H1 (cell line): ENCODE data around the gene NADK2. TPM values are rescaled to one million over a fixed set of nuclear protein-coding genes. Genes with fewer than 3 reads are reported as not detected.

Experiments
- CTCF ChIA-PET: fragments of 300-600 bp; sonication (Branson Sonifier 250); formaldehyde crosslinking; loops from one replicate; lab custom pipeline; 2021; ENCODE audit not compliant: partially characterized antibody; lab: Charles Lee
- POLR2A ChIA-PET: fragments of 300-600 bp; sonication (Branson Sonifier 250); formaldehyde crosslinking; loops from one replicate; lab custom pipeline; 2021; ENCODE audit warnings: inconsistent platforms; ENCODE audit not compliant: partially characterized antibody; lab: Charles Lee
- DNase-seq, 2 experiments: peaks; one replicate each; pipeline versions ENCODE4 v3.0.0 to v3.0.0-alpha.2; 2010 to 2022; ENCODE audit warnings: low spot score in 2 of 2, low read depth in 1 of 2, mixed read lengths in 1 of 2
- FAIRE-seq: peaks from 2 replicates; lab custom pipeline; 2011; peaks lifted over from hg19 to GRCh38; lab: Jason Lieb, UNC
- H2AFZ ChIP-seq: 2 replicates; pipeline ENCODE4 v1.8.1; 2012; ENCODE audit warnings: low read length, inconsistent platforms
- H2AK5ac ChIP-seq: 2 replicates; pipeline ENCODE4 v1.6.1; 2013; ENCODE audit warnings: low read depth, low read length
- H2BK120ac ChIP-seq: replicated peaks from 2 replicates; pipeline ENCODE3; 2013; ENCODE audit warnings: low read depth, low read length, inconsistent platforms
- H2BK12ac ChIP-seq: 2 replicates; pipeline ENCODE4 v1.6.1; 2013; ENCODE audit warnings: low read depth, low read length
- H2BK15ac ChIP-seq: 2 replicates; pipeline ENCODE4 v1.6.1; 2013; ENCODE audit warnings: low read length
- H2BK20ac ChIP-seq: 2 replicates; pipeline ENCODE4 v1.6.1; 2013; ENCODE audit warnings: low read length
- H2BK5ac ChIP-seq: 2 replicates; pipeline ENCODE4 v1.6.1; 2013; ENCODE audit warnings: low read depth, low read length
- H3K14ac ChIP-seq: 2 replicates; pipeline ENCODE4 v1.6.1; 2013; ENCODE audit warnings: inconsistent platforms; ENCODE audit not compliant: insufficient read length
- H3K18ac ChIP-seq: 2 replicates; pipeline ENCODE4 v1.6.1; 2013; ENCODE audit warnings: low read length; ENCODE audit errors: extremely low read depth
- H3K23ac ChIP-seq: 2 replicates; pipeline ENCODE4 v1.6.1; 2013; ENCODE audit warnings: inconsistent platforms; ENCODE audit not compliant: insufficient read length
- H3K23me2 ChIP-seq: 2 replicates; pipeline ENCODE4 v1.6.1; 2013; ENCODE audit warnings: low read depth, low read length
- H3K27ac ChIP-seq: 2 replicates; pipeline ENCODE4 v1.6.1; 2011; ENCODE audit warnings: low read depth, low read length, inconsistent platforms
- H3K27me3 ChIP-seq, 4 experiments: replicated peaks in 1 of 4; 1 replicate in 1 of 4; 2 replicates in 3 of 4; pipeline versions ENCODE4 v1.6.1 to v1.8.1; 2011 to 2013; ENCODE audit warnings: low read length in 3 of 4, mild to moderate bottlenecking in 3 of 4, inconsistent platforms in 2 of 4, mixed read lengths in 2 of 4, moderate library complexity in 1 of 4; ENCODE audit not compliant: control insufficient read depth in 3 of 4, insufficient read depth in 3 of 4; ENCODE audit errors: extremely low read depth in 1 of 4
- H3K36me3 ChIP-seq, 4 experiments: 2 replicates each; pipeline versions ENCODE4 v1.6.1 to v1.8.1; 2011 to 2013; ENCODE audit warnings: mild to moderate bottlenecking in 4 of 4, low read length in 3 of 4, moderate library complexity in 2 of 4, control low read depth in 1 of 4, inconsistent platforms in 1 of 4; ENCODE audit not compliant: insufficient read depth in 4 of 4, control insufficient read depth in 2 of 4
- H3K4ac ChIP-seq: replicated peaks from 2 replicates; pipeline ENCODE3; 2013; ENCODE audit warnings: low read length, low read depth, mixed read lengths, inconsistent platforms; ENCODE audit not compliant: insufficient read length
- H3K4me1 ChIP-seq, 4 experiments: replicated peaks in 1 of 4; 1 replicate in 1 of 4; 2 replicates in 3 of 4; pipeline versions ENCODE4 v1.6.1 to v1.8.1; 2011 to 2013; ENCODE audit warnings: low read length in 3 of 4, inconsistent platforms in 2 of 4, mixed read lengths in 1 of 4; ENCODE audit not compliant: insufficient read depth in 4 of 4, control insufficient read depth in 3 of 4
- H3K4me2 ChIP-seq, 2 experiments: 2 replicates each; pipeline versions ENCODE4 v1.6.1 to v1.8.1; 2011 to 2013; ENCODE audit warnings: low read depth in 2 of 2, low read length in 2 of 2, control low read depth in 1 of 2, inconsistent platforms in 1 of 2, mild to moderate bottlenecking in 1 of 2; ENCODE audit not compliant: insufficient read depth in 1 of 2
- H3K4me3 ChIP-seq, 4 experiments: fragments of 200-600, 300-600 bp in 1 of 4; sonication (generic), shearing (Covaris generic), sonication (Bioruptor Twin) in 1 of 4; 2 replicates each; pipeline versions ENCODE4 v1.5.1 to v1.8.1; 2011 to 2016; ENCODE audit warnings: low read length in 4 of 4, low read depth in 3 of 4, control low read depth in 2 of 4, inconsistent platforms in 2 of 4, mild to moderate bottlenecking in 2 of 4, mixed read lengths in 1 of 4, moderate library complexity in 1 of 4; ENCODE audit not compliant: insufficient read depth in 2 of 4; ENCODE audit errors: extremely low read depth in 1 of 4
- H3K56ac ChIP-seq: replicated peaks from 2 replicates; pipeline ENCODE3; 2013; ENCODE audit warnings: low read depth, mild to moderate bottlenecking, mixed read lengths, low read length, inconsistent platforms; ENCODE audit not compliant: insufficient read length
- H3K79me1 ChIP-seq: 2 replicates; pipeline ENCODE4 v1.6.1; 2013; ENCODE audit warnings: low read depth, low read length, control low read depth
- H3K79me2 ChIP-seq, 2 experiments: 2 replicates each; pipeline versions ENCODE4 v1.6.1 to v1.8.1; 2012 to 2013; ENCODE audit warnings: low read length in 2 of 2, mild to moderate bottlenecking in 2 of 2, inconsistent platforms in 1 of 2; ENCODE audit not compliant: insufficient read depth in 2 of 2, control insufficient read depth in 1 of 2
- H3K9ac ChIP-seq, 4 experiments: replicated peaks in 1 of 4; 1 replicate in 1 of 4; 2 replicates in 3 of 4; pipeline versions ENCODE4 v1.6.1 to v1.8.1; 2011 to 2013; ENCODE audit warnings: low read depth in 3 of 4, low read length in 3 of 4, control low read depth in 2 of 4, mild to moderate bottlenecking in 2 of 4, moderate library complexity in 2 of 4, inconsistent platforms in 1 of 4; ENCODE audit errors: extremely low read depth in 1 of 4
- H3K9me3 ChIP-seq, 2 experiments: 2 replicates each; pipeline versions ENCODE4 v1.6.1 to v1.8.1; 2012 to 2013; ENCODE audit warnings: mild to moderate bottlenecking in 2 of 2, moderate library complexity in 2 of 2, control low read depth in 1 of 2, inconsistent platforms in 1 of 2, low read depth in 1 of 2, low read length in 1 of 2, mixed read lengths in 1 of 2; ENCODE audit not compliant: insufficient read depth in 2 of 2
- H4K20me1 ChIP-seq, 2 experiments: replicated peaks in 1 of 2; 2 replicates each; pipeline versions ENCODE3 to v1.8.1; 2011 to 2013; ENCODE audit warnings: inconsistent platforms in 2 of 2, low read length in 2 of 2, mild to moderate bottlenecking in 1 of 2; ENCODE audit not compliant: insufficient read depth in 2 of 2, control insufficient read depth in 1 of 2
- H4K5ac ChIP-seq: 2 replicates; pipeline ENCODE4 v1.6.1; 2013; ENCODE audit warnings: low read length, low read depth, mixed read lengths, inconsistent platforms; ENCODE audit not compliant: insufficient read length
- H4K8ac ChIP-seq: 2 replicates; pipeline ENCODE4 v1.8.0; 2013; ENCODE audit warnings: mild to moderate bottlenecking, moderate library complexity, low read length, inconsistent platforms; ENCODE audit not compliant: insufficient read depth; ENCODE audit errors: extremely low read depth
- H4K91ac ChIP-seq: replicated peaks from 2 replicates; pipeline ENCODE3; 2013; ENCODE audit warnings: low read length, mixed read lengths, inconsistent platforms; ENCODE audit not compliant: insufficient read length
- ATF3 ChIP-seq: IDR thresholded peaks from 2 replicates; pipeline ENCODE4 v1.6.1; 2011; ENCODE audit warnings: low read depth, mild to moderate bottlenecking, low read length; ENCODE audit not compliant: insufficient read depth
- CBX8 ChIP-seq: fragments of 300-800, 300-1000 bp; sonication (generic); IDR thresholded peaks from 2 replicates; pipeline ENCODE4 v1.7.1; 2016; ENCODE audit warnings: low read depth, low read length, borderline replicate concordance
- CHD2 ChIP-seq: IDR thresholded peaks from 2 replicates; pipeline ENCODE4 v1.6.1; 2012; ENCODE audit warnings: low read length, improper control_type of control experiment
- E2F6 ChIP-seq: IDR thresholded peaks from 2 replicates; pipeline ENCODE4 v1.6.1; 2012; ENCODE audit warnings: inconsistent platforms
- EGR1 ChIP-seq: IDR thresholded peaks from 2 replicates; pipeline ENCODE4 v1.6.1; 2011; ENCODE audit warnings: low read depth, low read length, borderline replicate concordance
- EP300 ChIP-seq, 2 experiments: IDR thresholded peaks; 1 replicate in 1 of 2; 2 replicates in 1 of 2; pipeline ENCODE4 v1.6.1; 2011 to 2012; ENCODE audit warnings: low read depth in 2 of 2, low read length in 2 of 2, mild to moderate bottlenecking in 2 of 2, borderline replicate concordance in 1 of 2, inconsistent platforms in 1 of 2, moderate library complexity in 1 of 2
- HDAC2 ChIP-seq, 2 experiments: fragments of 300-600 bp in 1 of 2; sonication (generic) in 1 of 2; IDR thresholded peaks; 2 replicates each; pipeline ENCODE4 v1.6.1; 2011 to 2012; ENCODE audit warnings: low read depth in 2 of 2, low read length in 2 of 2, mild to moderate bottlenecking in 2 of 2, moderate library complexity in 2 of 2, borderline replicate concordance in 1 of 2, inconsistent platforms in 1 of 2
- HDAC6 ChIP-seq: IDR thresholded peaks from one replicate; pipeline ENCODE4 v1.7.1; 2012; ENCODE audit warnings: low read depth, mild to moderate bottlenecking, inconsistent platforms, low read length, moderate library complexity
- JUN ChIP-seq: IDR thresholded peaks from 2 replicates; pipeline ENCODE4 v1.6.1; 2011; ENCODE audit warnings: low read depth, mild to moderate bottlenecking, improper control_type of control experiment, low read length
- JUND ChIP-seq: IDR thresholded peaks from 2 replicates; pipeline ENCODE4 v1.6.1; 2011; ENCODE audit warnings: mild to moderate bottlenecking, improper control_type of control experiment, low read length
- KDM4A ChIP-seq: IDR thresholded peaks from one replicate; pipeline ENCODE4 v1.7.1; 2012; ENCODE audit warnings: low read depth, mild to moderate bottlenecking, moderate library complexity, low read length, inconsistent platforms; ENCODE audit not compliant: severe bottlenecking
- POU5F1 ChIP-seq: IDR thresholded peaks from 2 replicates; pipeline ENCODE4 v1.6.1; 2011; ENCODE audit warnings: low read depth, mild to moderate bottlenecking, low read length, moderate library complexity
- SIX5 ChIP-seq: IDR thresholded peaks from 2 replicates; pipeline ENCODE4 v1.6.1; 2011; ENCODE audit warnings: mild to moderate bottlenecking, low read depth, low read length
- WGBS, 2 experiments: shearing (Covaris generic) in 1 of 2; methylation state at CpG; one replicate each; pipeline versions ENCODE4 v1.1.6 to v1.1.7; 2013 to 2015; ENCODE audit warnings: low lambda C conversion rate in 2 of 2, mixed read lengths in 2 of 2, inconsistent platforms in 1 of 2, low coverage in 1 of 2, missing lambda C conversion rate in 1 of 2; ENCODE audit not compliant: insufficient replicate concordance in 2 of 2, insufficient coverage in 1 of 2, insufficient read length in 1 of 2; ENCODE audit errors: extremely low coverage in 1 of 2, missing lambda C conversion rate in 1 of 2; 5-methylcytosine and 5-hydroxymethylcytosine counted together
- polyA plus RNA-seq, 7 experiments: library from polyadenylated mRNA; depleted of rRNA in 3 of 7; stranded (reverse) in 5 of 7; unstranded in 2 of 7; fragments of >200 nt in 5 of 7; fragments of 200-250 nt in 2 of 7; gene quantifications; 1 replicate in 5 of 7; 2 replicates in 1 of 7; 4 replicates in 1 of 7; pipeline versions ENCODE4 v1.2.1 to v1.2.3, GENCODE V29; 2011 to 2013; ENCODE audit warnings: missing spikeins in 2 of 7, mixed read lengths in 2 of 7
- total RNA-seq: library from RNA; stranded (reverse); fragmentation: NEBNext Ultra II Directional; extraction: Animal tissue kit (Norgen Biotek cat#: 25700); gene quantifications from 2 replicates; pipeline ENCODE4 v1.2.1, GENCODE V29; 2021

NADK2 gene
- total and polyA plus RNA-seq, 2 of the 8 experiments (the other 6 are each of a cell fraction or from before 2014, with no cell fraction given) = 3.4 to 16.1 TPM

- Histone ChIP-seq H2AK5ac (no peak overlapping the region), H3K14ac (no peak overlapping the region), H3K79me2 (no peaks in the 10 kb centered on the region), H3K9ac (no peak overlapping the region), H2BK15ac (no peak overlapping the region), H2BK5ac (no peak overlapping the region), H4K91ac (no peak overlapping the region), H3K27me3 (peaks cover 0 to 1% (median 0%) of the 10 kb centered on the region in 4 experiments; a peak in 1 of 7 replicates), H3K4ac (no peak overlapping the region), H3K23me2 (no peaks in the 10 kb centered on the region), H3K4me2 (no peak overlapping the region), H3K4me3 (no peak overlapping the region), H2BK12ac (no peak overlapping the region), H3K27ac (no peak overlapping the region), H3K4me1 (no peaks in the 10 kb centered on the region), H4K8ac (no peak overlapping the region), H2AFZ (no peak overlapping the region), H3K36me3 (peaks cover 10 to 78% (median 44%) of the 10 kb centered on the region in 4 experiments), H3K56ac (no peak overlapping the region), H3K9me3 (no peaks in the 10 kb centered on the region), H4K5ac (no peak overlapping the region), H2BK20ac (no peak overlapping the region), H3K18ac (no peak overlapping the region), H4K20me1 (no peaks in the 10 kb centered on the region), H3K79me1 (no peaks in the 10 kb centered on the region), H2BK120ac (no peak overlapping the region), H3K23ac (no peak overlapping the region)
- 90% methylated on average over 2 of the region's 2 CpGs; no CpG with 5 or more reads in 1 of the 2 experiments for WGBS, 2 experiments
- ChIA-PET POLR2A (no interaction called here), CTCF (interaction anchor here (1.3 kb wide), 1 partner anchor 30 kb away, joined by 3 read pairs; no protein-coding TSS in a partner anchor)
- DNase-seq (no peak), FAIRE-seq (no peak)
- TF ChIP-seq JUN (no peak), SIX5 (no peak), JUND (no peak), EP300 (IDR thresholded peaks at IDR 0.05; ENCODE audit: borderline replicate concordance in 1 of 2, low read depth in 2 of 2, low read length in 2 of 2) (no peak), E2F6 (no peak), HDAC6 (no peak), KDM4A (no peak), EGR1 (no peak), CHD2 (no peak), POU5F1 (no peak), HDAC2 (IDR thresholded peaks at IDR 0.05; ENCODE audit: borderline replicate concordance in 1 of 2, low read depth in 2 of 2, low read length in 2 of 2) (no peak), ATF3 (no peak), CBX8 (no peak)
These were observed 68.3 kb downstream of the NADK2 start for GRCh38 chr5:36173426-36173825.
